ENCODE results near the gene USP12.

DNA sequence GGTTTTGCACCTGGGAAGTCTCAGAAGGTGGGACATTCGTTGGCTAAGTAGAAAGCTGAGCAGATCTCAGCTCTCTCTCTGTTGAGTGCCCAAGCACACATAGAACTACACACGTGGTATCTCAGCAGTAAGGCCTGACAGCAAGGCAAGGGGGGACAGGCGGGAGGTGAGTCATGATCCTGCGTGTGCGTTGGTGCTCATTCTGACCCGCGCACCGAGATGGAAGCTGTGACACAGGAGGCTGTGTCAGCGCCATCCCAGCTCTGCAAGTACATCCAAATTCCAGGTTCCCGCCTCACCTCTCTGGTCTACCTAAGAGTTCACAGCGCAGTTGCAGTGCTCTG is 135.7 kb downstream of the USP12 start:
- TF ChIP-seq, protein P1, sequence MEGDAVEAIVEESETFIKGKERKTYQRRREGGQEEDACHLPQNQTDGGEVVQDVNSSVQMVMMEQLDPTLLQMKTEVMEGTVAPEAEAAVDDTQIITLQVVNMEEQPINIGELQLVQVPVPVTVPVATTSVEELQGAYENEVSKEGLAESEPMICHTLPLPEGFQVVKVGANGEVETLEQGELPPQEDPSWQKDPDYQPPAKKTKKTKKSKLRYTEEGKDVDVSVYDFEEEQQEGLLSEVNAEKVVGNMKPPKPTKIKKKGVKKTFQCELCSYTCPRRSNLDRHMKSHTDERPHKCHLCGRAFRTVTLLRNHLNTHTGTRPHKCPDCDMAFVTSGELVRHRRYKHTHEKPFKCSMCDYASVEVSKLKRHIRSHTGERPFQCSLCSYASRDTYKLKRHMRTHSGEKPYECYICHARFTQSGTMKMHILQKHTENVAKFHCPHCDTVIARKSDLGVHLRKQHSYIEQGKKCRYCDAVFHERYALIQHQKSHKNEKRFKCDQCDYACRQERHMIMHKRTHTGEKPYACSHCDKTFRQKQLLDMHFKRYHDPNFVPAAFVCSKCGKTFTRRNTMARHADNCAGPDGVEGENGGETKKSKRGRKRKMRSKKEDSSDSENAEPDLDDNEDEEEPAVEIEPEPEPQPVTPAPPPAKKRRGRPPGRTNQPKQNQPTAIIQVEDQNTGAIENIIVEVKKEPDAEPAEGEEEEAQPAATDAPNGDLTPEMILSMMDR (IDR thresholded peaks at IDR 0.05) = no peak
- TF ChIP-seq POLR2A (IDR thresholded peaks at IDR 0.05) = no peak

All from tibial nerve (tissue), 3 donors.